CD14-positive monocyte (primary cell): Measurements from ENCODE around the gene NELL1. TPM values are rescaled to one million over a fixed set of nuclear protein-coding genes. Genes with fewer than 3 reads are reported as not detected.

Experiments
- DNase-seq, 3 donors: peaks; one replicate each; pipeline ENCODE4 v3.0.0-alpha.2; 2011 to 2022
- H2AFZ ChIP-seq: 2 replicates; pipeline ENCODE4 v1.6.0; 2012; ENCODE audit warnings: mild to moderate bottlenecking, low read depth, low read length, inconsistent platforms; ENCODE audit not compliant: insufficient read depth, poor library complexity, severe bottlenecking
- H3K27ac ChIP-seq, 2 donors: 1 replicate in 1 of 2; 2 replicates in 1 of 2; pipeline ENCODE4 v1.5.1; 2012 to 2013; ENCODE audit warnings: low read length in 2 of 2, control low read depth in 1 of 2, inconsistent platforms in 1 of 2, low read depth in 1 of 2, mild to moderate bottlenecking in 1 of 2
- H3K27me3 ChIP-seq, 2 donors: one replicate each; pipeline versions ENCODE4 v1.6.0 to v1.6.1; 2011 to 2013; ENCODE audit warnings: low read length in 2 of 2; ENCODE audit not compliant: control insufficient read depth in 2 of 2, insufficient read depth in 2 of 2
- H3K36me3 ChIP-seq, 2 donors: replicated peaks in 1 of 2; 1 replicate in 1 of 2; 2 replicates in 1 of 2; pipeline versions ENCODE4 v1.5.1 to v1.6.1; 2012 to 2013; ENCODE audit warnings: low read length in 2 of 2, control low read depth in 1 of 2, inconsistent platforms in 1 of 2, mild to moderate bottlenecking in 1 of 2; ENCODE audit not compliant: insufficient read depth in 2 of 2, control insufficient read depth in 1 of 2
- H3K4me1 ChIP-seq, 2 donors: 1 replicate in 1 of 2; 2 replicates in 1 of 2; pipeline versions ENCODE4 v1.5.1 to v1.6.1; 2012 to 2013; ENCODE audit warnings: low read length in 2 of 2, control low read depth in 1 of 2, inconsistent platforms in 1 of 2, mild to moderate bottlenecking in 1 of 2, moderate library complexity in 1 of 2; ENCODE audit not compliant: insufficient read depth in 2 of 2, control insufficient read depth in 1 of 2
- H3K4me2 ChIP-seq: replicated peaks from 2 replicates; pipeline ENCODE3; 2012; ENCODE audit warnings: low read length, moderate library complexity, mild to moderate bottlenecking; ENCODE audit not compliant: poor library complexity, severe bottlenecking; ENCODE audit errors: extremely low read depth
- H3K4me3 ChIP-seq, 3 experiments: fragments of 200-600 bp in 1 of 3; sonication (generic) in 1 of 3; replicated peaks in 1 of 3; 1 replicate in 2 of 3; 2 replicates in 1 of 3; pipeline ENCODE4 v1.5.1; 2011 to 2013; ENCODE audit warnings: low read length in 3 of 3, mild to moderate bottlenecking in 3 of 3, control low read depth in 2 of 3, low read depth in 2 of 3, inconsistent platforms in 1 of 3, moderate library complexity in 1 of 3
- H3K79me2 ChIP-seq: 2 replicates; pipeline ENCODE4 v1.6.0; 2012; ENCODE audit warnings: mild to moderate bottlenecking, control low read depth, inconsistent platforms, low read length, moderate library complexity; ENCODE audit not compliant: insufficient read depth
- H3K9ac ChIP-seq: 2 replicates; pipeline ENCODE4 v1.6.0; 2017; ENCODE audit warnings: low read length, mild to moderate bottlenecking; ENCODE audit not compliant: insufficient read depth, poor library complexity, severe bottlenecking
- H3K9me3 ChIP-seq, 2 donors: replicated peaks in 1 of 2; 1 replicate in 1 of 2; 2 replicates in 1 of 2; pipeline versions ENCODE4 v1.5.1 to v1.6.1; 2012 to 2013; ENCODE audit warnings: low read length in 2 of 2, control low read depth in 1 of 2; ENCODE audit not compliant: control insufficient read depth in 1 of 2, insufficient read depth in 1 of 2
- H4K20me1 ChIP-seq: 2 replicates; pipeline ENCODE4 v1.6.0; 2012; ENCODE audit warnings: mild to moderate bottlenecking, low read length, control low read depth, moderate library complexity; ENCODE audit not compliant: insufficient read depth
- H3K27ac Mint-ChIP-seq, 7 donors: one replicate each; pipeline ENCODE4 v1.8.0; 2020; ENCODE audit warnings: mild to moderate bottlenecking in 7 of 7, mixed read lengths in 7 of 7, moderate library complexity in 6 of 7, inconsistent platforms in 2 of 7
- H3K27me3 Mint-ChIP-seq, 3 donors: one replicate each; pipeline ENCODE4 v1.8.0; 2021 to 2022; ENCODE audit warnings: low read depth in 3 of 3, mild to moderate bottlenecking in 3 of 3, mixed read lengths in 3 of 3, moderate library complexity in 3 of 3, inconsistent platforms in 1 of 3
- H3K36me3 Mint-ChIP-seq, 2 donors: one replicate each; pipeline ENCODE4 v1.8.0; 2020; ENCODE audit warnings: mixed read lengths in 2 of 2, inconsistent platforms in 1 of 2, mild to moderate bottlenecking in 1 of 2
- H3K4me1 Mint-ChIP-seq: one replicate; pipeline ENCODE4 v1.8.0; 2020; ENCODE audit warnings: mild to moderate bottlenecking, mixed read lengths
- H3K4me3 Mint-ChIP-seq, 2 donors: one replicate each; pipeline ENCODE4 v1.8.0; 2020; ENCODE audit warnings: mild to moderate bottlenecking in 2 of 2, mixed read lengths in 2 of 2, moderate library complexity in 1 of 2
- H3K9me3 Mint-ChIP-seq, 7 donors: one replicate each; pipeline ENCODE4 v1.8.0; 2020 to 2022; ENCODE audit warnings: mixed read lengths in 7 of 7, mild to moderate bottlenecking in 6 of 7, moderate library complexity in 6 of 7, inconsistent platforms in 2 of 7
- WGBS: methylation state at CpG from one replicate; pipeline ENCODE4 v1.1.5; 2013; ENCODE audit warnings: missing lambda C conversion rate; ENCODE audit not compliant: insufficient coverage; 5-methylcytosine and 5-hydroxymethylcytosine counted together
- intact Hi-C, 2 donors: fragments of 100-400 bp; cut with micrococcal nuclease; formaldehyde crosslinking; loops; one replicate each; pipeline versions ENCODE4 v1.15.0 to v1.15.1; 2023
- polyA plus RNA-seq, 3 donors: library from polyadenylated mRNA; depleted of rRNA in 1 of 3; unstranded in 2 of 3; stranded (reverse) in 1 of 3; fragments of 300-500 nt in 2 of 3; fragments of >200 nt in 1 of 3; fragmentation: Illumina TruSeq in 2 of 3; gene quantifications; 1 replicate in 2 of 3; 2 replicates in 1 of 3; pipeline ENCODE4 v1.2.3, GENCODE V29; 2012 to 2021
- TF ChIP-seq, protein P1 (sequence below): fragments of 200-600 bp; IDR thresholded peaks from one replicate; pipeline ENCODE4 v1.8.0; 2022; ENCODE audit warnings: antibody characterized with exemption, mild to moderate bottlenecking

NELL1 gene
- polyA plus RNA-seq, 3 donors, result not detected

DNA sequence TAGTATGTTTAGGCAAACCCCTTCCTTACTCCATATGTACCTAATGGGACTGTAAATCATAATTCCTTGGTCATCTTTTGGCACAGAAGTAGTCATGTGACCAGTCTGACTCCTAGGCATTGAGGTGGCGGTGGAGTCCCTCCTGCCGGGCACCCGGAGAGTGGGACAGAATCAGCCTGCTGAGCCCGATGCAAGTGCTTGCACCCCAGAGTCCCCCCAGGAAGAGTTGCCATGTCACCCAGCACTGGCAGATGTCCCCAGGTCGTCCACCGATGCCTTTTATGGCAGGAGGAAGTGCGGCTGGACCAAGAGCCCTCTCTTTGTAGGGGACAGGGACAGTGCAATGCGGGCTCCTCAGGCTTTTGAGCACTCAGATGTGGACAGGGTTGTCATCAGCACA, 500.3 kb downstream of the NELL1 start:
- H3K27ac Mint-ChIP-seq, result no peak overlapping the region
- Histone ChIP-seq H3K79me2 (no peaks in the 10 kb centered on the region), H3K9me3 (no peaks in the 10 kb centered on the region), H3K4me2 (no peak overlapping the region), H3K4me3 (no peak overlapping the region), H3K27ac (no peak overlapping the region), H3K27me3 (no peaks in the 10 kb centered on the region), H3K4me1 (no peaks in the 10 kb centered on the region), H3K9ac (no peak overlapping the region), H4K20me1 (no peaks in the 10 kb centered on the region), H3K36me3 (no peaks in the 10 kb centered on the region), H2AFZ (no peak overlapping the region)
- no peaks in the 10 kb centered on the region for H3K4me1 Mint-ChIP-seq
- H3K4me3 Mint-ChIP-seq, result no peak overlapping the region
- no peaks in the 10 kb centered on the region for H3K36me3 Mint-ChIP-seq
- TF ChIP-seq, protein P1, sequence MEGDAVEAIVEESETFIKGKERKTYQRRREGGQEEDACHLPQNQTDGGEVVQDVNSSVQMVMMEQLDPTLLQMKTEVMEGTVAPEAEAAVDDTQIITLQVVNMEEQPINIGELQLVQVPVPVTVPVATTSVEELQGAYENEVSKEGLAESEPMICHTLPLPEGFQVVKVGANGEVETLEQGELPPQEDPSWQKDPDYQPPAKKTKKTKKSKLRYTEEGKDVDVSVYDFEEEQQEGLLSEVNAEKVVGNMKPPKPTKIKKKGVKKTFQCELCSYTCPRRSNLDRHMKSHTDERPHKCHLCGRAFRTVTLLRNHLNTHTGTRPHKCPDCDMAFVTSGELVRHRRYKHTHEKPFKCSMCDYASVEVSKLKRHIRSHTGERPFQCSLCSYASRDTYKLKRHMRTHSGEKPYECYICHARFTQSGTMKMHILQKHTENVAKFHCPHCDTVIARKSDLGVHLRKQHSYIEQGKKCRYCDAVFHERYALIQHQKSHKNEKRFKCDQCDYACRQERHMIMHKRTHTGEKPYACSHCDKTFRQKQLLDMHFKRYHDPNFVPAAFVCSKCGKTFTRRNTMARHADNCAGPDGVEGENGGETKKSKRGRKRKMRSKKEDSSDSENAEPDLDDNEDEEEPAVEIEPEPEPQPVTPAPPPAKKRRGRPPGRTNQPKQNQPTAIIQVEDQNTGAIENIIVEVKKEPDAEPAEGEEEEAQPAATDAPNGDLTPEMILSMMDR, result no peak
- H3K27me3 Mint-ChIP-seq, result no peaks in the 10 kb centered on the region
- DNase-seq, result no peak
- 89% methylated on average over 8 of the region's 8 CpGs for WGBS
- intact Hi-C loops, result no loop called here
- peaks cover 0 to 6% (median 2%) of the 10 kb centered on the region in 7 donors for H3K9me3 Mint-ChIP-seq

DNA sequence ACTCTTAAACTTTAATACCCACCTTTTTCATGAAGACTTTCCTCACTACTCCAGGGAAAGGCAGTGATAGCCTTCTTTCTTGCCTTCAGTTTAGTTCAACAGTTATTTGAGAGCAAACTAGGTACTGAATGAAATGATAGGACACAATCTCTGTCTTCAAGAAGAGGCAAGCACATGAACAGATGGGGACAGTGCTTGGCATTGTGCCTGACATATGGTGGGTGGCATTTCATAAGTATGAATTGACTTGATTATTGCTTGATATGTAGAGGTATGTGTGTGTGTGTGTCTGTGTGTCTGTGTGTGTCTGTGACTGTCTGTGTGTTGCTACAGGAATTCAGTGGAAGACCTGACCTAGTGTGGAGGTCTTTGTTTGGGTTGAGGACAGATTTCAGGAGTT, 504.1 kb downstream of the NELL1 start:
- no peaks in the 10 kb centered on the region for H3K4me1 ChIP-seq
- TF ChIP-seq, protein P1, result no peak
- H3K27me3 ChIP-seq, result no peaks in the 10 kb centered on the region
- H3K79me2 ChIP-seq, result no peaks in the 10 kb centered on the region
- Mint-ChIP-seq H3K27ac (no peak overlapping the region), H3K36me3 (no peaks in the 10 kb centered on the region), H3K27me3 (no peaks in the 10 kb centered on the region), H3K9me3 (peaks cover 0 to 4% (median 1%) of the 10 kb centered on the region in 7 donors), H3K4me1 (no peaks in the 10 kb centered on the region), H3K4me3 (no peak overlapping the region)
- H4K20me1 ChIP-seq, result no peaks in the 10 kb centered on the region
- no peak overlapping the region for H3K9ac ChIP-seq
- H3K4me2 ChIP-seq, result no peak overlapping the region
- H2AFZ ChIP-seq, result no peak overlapping the region
- DNase-seq, result no peak
- H3K36me3 ChIP-seq, result no peaks in the 10 kb centered on the region
- H3K9me3 ChIP-seq, result no peaks in the 10 kb centered on the region
- H3K27ac ChIP-seq, result no peak overlapping the region
- H3K4me3 ChIP-seq, result no peak overlapping the region
- intact Hi-C loops, result no loop called here
